ENCODE results near the gene CNMD.

CNMD gene

DNA sequence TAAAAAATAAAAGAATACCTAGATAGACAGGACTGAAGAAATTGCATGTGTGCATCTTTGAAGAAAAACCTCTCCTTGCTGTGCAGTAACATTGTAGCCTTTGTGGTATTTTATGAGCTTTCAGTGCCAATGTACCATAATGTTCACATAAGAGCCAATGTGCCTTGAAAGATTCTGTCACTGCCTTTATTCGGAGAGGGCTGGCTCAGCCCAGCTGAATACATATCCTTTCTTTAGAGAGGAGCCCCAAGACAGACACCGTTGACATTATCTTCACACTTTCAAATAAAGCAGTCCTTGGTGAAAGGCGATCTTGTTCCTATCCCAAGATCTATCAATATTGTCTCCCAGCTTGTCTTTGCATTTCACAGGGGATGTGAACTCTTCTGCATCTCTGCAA, 18.5 kb upstream of the CNMD start:
- Histone ChIP-seq H4K91ac (ENCODE audit: low read length) (no peak overlapping the region), H3K79me1 (replicated peaks; ENCODE audit: low read length, poor library complexity, severe bottlenecking) (no peaks in the 10 kb centered on the region), H4K8ac (ENCODE audit: low read length) (no peak overlapping the region), H2AK5ac (ENCODE audit: low read length, severe bottlenecking) (no peak overlapping the region), H3K27ac (ENCODE audit: low read length, poor library complexity, severe bottlenecking) (no peak overlapping the region), H3K27me3 (ENCODE audit: control insufficient read depth in 1 of 2, insufficient read depth in 1 of 2, low read length in 2 of 2) (peaks cover 0 to 5% of the 10 kb centered on the region in 2 experiments), H2BK12ac (ENCODE audit: low read length in 2 of 2) (no peak overlapping the region), H3K4me2 (ENCODE audit: low read length, poor library complexity, severe bottlenecking) (no peak overlapping the region), H2AFZ (ENCODE audit: low read depth, low read length) (no peak overlapping the region), H3K4ac (ENCODE audit: low read depth in 1 of 2, low read length in 2 of 2) (no peak overlapping the region), H3K23ac (ENCODE audit: low read length in 2 of 2) (no peak overlapping the region), H3K14ac (ENCODE audit: low read length in 2 of 2) (no peak overlapping the region), H3K18ac (ENCODE audit: low read depth in 1 of 2, low read length in 2 of 2) (no peak overlapping the region), H3K36me3 (ENCODE audit: control insufficient read depth in 1 of 2, insufficient read depth in 2 of 2, low read depth in 1 of 2, low read length in 2 of 2) (no peaks in the 10 kb centered on the region), H3K9me3 (ENCODE audit: control insufficient read depth, low read length) (no peaks in the 10 kb centered on the region), H2BK15ac (ENCODE audit: low read depth, poor library complexity, severe bottlenecking) (no peak overlapping the region), H3K4me1 (ENCODE audit: control insufficient read depth, insufficient read depth, low read depth, low read length) (no peaks in the 10 kb centered on the region), H2BK120ac (ENCODE audit: low read depth, low read length) (no peak overlapping the region), H2BK5ac (ENCODE audit: low read depth, low read length, poor library complexity, severe bottlenecking) (no peak overlapping the region), H3K4me3 (ENCODE audit: insufficient read depth in 1 of 2, low read depth in 1 of 2, low read length in 2 of 2) (no peak overlapping the region), H3K9ac (ENCODE audit: low read length) (no peak overlapping the region)
- DNase-seq, result no peak
- WGBS, result 60% methylated on average over 3 of the region's 3 CpGs

DNA sequence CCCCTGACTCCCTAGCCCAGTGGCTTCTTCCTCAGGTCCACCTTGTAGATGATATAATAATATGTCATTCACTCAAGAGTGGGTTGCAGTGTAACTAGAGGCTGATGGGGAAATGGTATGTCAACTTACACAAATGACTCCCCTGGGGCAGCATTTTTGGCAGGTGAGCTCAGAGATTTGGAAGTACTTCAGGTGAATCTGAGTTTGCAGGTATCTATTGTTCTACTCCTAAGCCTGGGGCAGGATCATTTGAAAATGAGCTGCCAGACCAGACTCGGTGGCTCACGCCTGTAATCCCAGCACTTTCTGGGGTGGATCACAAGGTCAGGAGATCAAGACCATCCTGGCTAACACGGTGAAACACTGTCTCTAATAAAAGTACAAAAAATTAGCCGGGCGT, 11.6 kb upstream of the CNMD start:
- no peaks in the 10 kb centered on the region for H3K79me1 ChIP-seq (replicated peaks; ENCODE audit: low read length, poor library complexity, severe bottlenecking)
- H3K4me3 ChIP-seq (ENCODE audit: insufficient read depth in 1 of 2, low read depth in 1 of 2, low read length in 2 of 2), result no peak overlapping the region
- no peak overlapping the region for H3K18ac ChIP-seq (ENCODE audit: low read depth in 1 of 2, low read length in 2 of 2)

GRCh38 chr13:52750713-52751112, 11.1 kb upstream of the CNMD start:
- no peak overlapping the region for H2BK15ac ChIP-seq (ENCODE audit: low read depth, poor library complexity, severe bottlenecking)
- WGBS, result 100% methylated on average over 1 of the region's 1 CpG
- H3K4ac ChIP-seq (ENCODE audit: low read depth in 1 of 2, low read length in 2 of 2), result no peak overlapping the region

More for the DNA sequence above, 11.6 kb upstream of the CNMD start:
- Histone ChIP-seq H3K23ac (ENCODE audit: low read length in 2 of 2) (no peak overlapping the region), H2BK120ac (ENCODE audit: low read depth, low read length) (no peak overlapping the region), H2BK15ac (ENCODE audit: low read depth, poor library complexity, severe bottlenecking) (no peak overlapping the region), H2BK12ac (ENCODE audit: low read length in 2 of 2) (no peak overlapping the region), H3K9me3 (ENCODE audit: control insufficient read depth, low read length) (no peaks in the 10 kb centered on the region), H2AFZ (ENCODE audit: low read depth, low read length) (no peak overlapping the region), H4K91ac (ENCODE audit: low read length) (no peak overlapping the region), H3K4me2 (ENCODE audit: low read length, poor library complexity, severe bottlenecking) (no peak overlapping the region), H2AK5ac (ENCODE audit: low read length, severe bottlenecking) (no peak overlapping the region), H2BK5ac (ENCODE audit: low read depth, low read length, poor library complexity, severe bottlenecking) (no peak overlapping the region), H3K9ac (ENCODE audit: low read length) (no peak overlapping the region), H3K27me3 (ENCODE audit: control insufficient read depth in 1 of 2, insufficient read depth in 1 of 2, low read length in 2 of 2) (peaks cover 0 to 5% of the 10 kb centered on the region in 2 experiments), H3K36me3 (ENCODE audit: control insufficient read depth in 1 of 2, insufficient read depth in 2 of 2, low read depth in 1 of 2, low read length in 2 of 2) (no peaks in the 10 kb centered on the region), H3K14ac (ENCODE audit: low read length in 2 of 2) (no peak overlapping the region), H3K4ac (ENCODE audit: low read depth in 1 of 2, low read length in 2 of 2) (no peak overlapping the region), H4K8ac (ENCODE audit: low read length) (no peak overlapping the region), H3K4me1 (ENCODE audit: control insufficient read depth, insufficient read depth, low read depth, low read length) (no peaks in the 10 kb centered on the region), H3K27ac (ENCODE audit: low read length, poor library complexity, severe bottlenecking) (no peak overlapping the region)
- DNase-seq, result no peak
- 77% methylated on average over 5 of the region's 5 CpGs for WGBS

DNA sequence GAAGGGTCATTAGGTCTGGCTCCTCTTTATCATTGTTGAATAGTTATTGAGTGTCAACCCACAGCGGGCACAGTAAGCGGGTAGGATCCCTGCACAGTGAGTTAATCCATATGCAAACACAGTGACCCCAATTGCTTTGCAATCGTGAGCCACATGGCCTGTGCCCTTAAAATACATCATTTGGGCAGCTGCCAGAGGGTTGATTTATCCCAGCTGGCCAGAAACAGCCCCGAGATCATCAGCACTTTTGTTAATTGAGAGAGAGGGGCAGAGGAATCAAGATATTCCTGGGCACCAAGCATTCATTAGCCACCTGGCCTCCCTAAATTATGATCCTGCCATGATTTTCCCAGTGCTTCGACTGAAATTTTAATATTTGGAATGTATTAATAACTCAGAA, 9.8 kb upstream of the CNMD start:
- H3K4me2 ChIP-seq (ENCODE audit: low read length, poor library complexity, severe bottlenecking), result no peak overlapping the region
- H3K79me1 ChIP-seq (replicated peaks; ENCODE audit: low read length, poor library complexity, severe bottlenecking), result no peaks in the 10 kb centered on the region
- 64% methylated on average over 5 of the region's 5 CpGs for WGBS

More at GRCh38 chr13:52750713-52751112, 11.1 kb upstream of the CNMD start:
- no peak overlapping the region for H2AFZ ChIP-seq (ENCODE audit: low read depth, low read length)
- H2AK5ac ChIP-seq (ENCODE audit: low read length, severe bottlenecking), result no peak overlapping the region
- no peaks in the 10 kb centered on the region for H3K9me3 ChIP-seq (ENCODE audit: control insufficient read depth, low read length)
- no peak overlapping the region for H2BK120ac ChIP-seq (ENCODE audit: low read depth, low read length)
- no peak overlapping the region for H2BK5ac ChIP-seq (ENCODE audit: low read depth, low read length, poor library complexity, severe bottlenecking)
- H3K79me1 ChIP-seq (replicated peaks; ENCODE audit: low read length, poor library complexity, severe bottlenecking), result no peaks in the 10 kb centered on the region
- no peak overlapping the region for H2BK12ac ChIP-seq (ENCODE audit: low read length in 2 of 2)
- H3K23ac ChIP-seq (ENCODE audit: low read length in 2 of 2), result no peak overlapping the region
- no peak overlapping the region for H3K27ac ChIP-seq (ENCODE audit: low read length, poor library complexity, severe bottlenecking)
- no peak overlapping the region for H3K14ac ChIP-seq (ENCODE audit: low read length in 2 of 2)
- H3K4me3 ChIP-seq (ENCODE audit: insufficient read depth in 1 of 2, low read depth in 1 of 2, low read length in 2 of 2), result no peak overlapping the region
- no peak overlapping the region for H3K4me2 ChIP-seq (ENCODE audit: low read length, poor library complexity, severe bottlenecking)
- no peak overlapping the region for H4K91ac ChIP-seq (ENCODE audit: low read length)
- H3K27me3 ChIP-seq (ENCODE audit: control insufficient read depth in 1 of 2, insufficient read depth in 1 of 2, low read length in 2 of 2), result peaks cover 0 to 5% of the 10 kb centered on the region in 2 experiments
- no peaks in the 10 kb centered on the region for H3K4me1 ChIP-seq (ENCODE audit: control insufficient read depth, insufficient read depth, low read depth, low read length)
- H3K18ac ChIP-seq (ENCODE audit: low read depth in 1 of 2, low read length in 2 of 2), result no peak overlapping the region
- no peak overlapping the region for H3K9ac ChIP-seq (ENCODE audit: low read length)
- H4K8ac ChIP-seq (ENCODE audit: low read length), result no peak overlapping the region
- no peak for DNase-seq
- no peaks in the 10 kb centered on the region for H3K36me3 ChIP-seq (ENCODE audit: control insufficient read depth in 1 of 2, insufficient read depth in 2 of 2, low read depth in 1 of 2, low read length in 2 of 2)

More for the DNA sequence above, 9.8 kb upstream of the CNMD start:
- Histone ChIP-seq H3K27ac (ENCODE audit: low read length, poor library complexity, severe bottlenecking) (no peak overlapping the region), H4K91ac (ENCODE audit: low read length) (no peak overlapping the region), H3K27me3 (ENCODE audit: control insufficient read depth in 1 of 2, insufficient read depth in 1 of 2, low read length in 2 of 2) (peaks cover 0 to 11% of the 10 kb centered on the region in 2 experiments), H3K4me3 (ENCODE audit: insufficient read depth in 1 of 2, low read depth in 1 of 2, low read length in 2 of 2) (no peak overlapping the region), H2BK5ac (ENCODE audit: low read depth, low read length, poor library complexity, severe bottlenecking) (no peak overlapping the region), H3K4me1 (ENCODE audit: control insufficient read depth, insufficient read depth, low read depth, low read length) (no peaks in the 10 kb centered on the region), H3K9me3 (ENCODE audit: control insufficient read depth, low read length) (no peaks in the 10 kb centered on the region), H3K18ac (ENCODE audit: low read depth in 1 of 2, low read length in 2 of 2) (no peak overlapping the region), H2AFZ (ENCODE audit: low read depth, low read length) (no peak overlapping the region), H2AK5ac (ENCODE audit: low read length, severe bottlenecking) (no peak overlapping the region), H3K23ac (ENCODE audit: low read length in 2 of 2) (no peak overlapping the region), H2BK12ac (ENCODE audit: low read length in 2 of 2) (no peak overlapping the region), H3K9ac (ENCODE audit: low read length) (no peak overlapping the region), H3K14ac (ENCODE audit: low read length in 2 of 2) (no peak overlapping the region), H2BK15ac (ENCODE audit: low read depth, poor library complexity, severe bottlenecking) (no peak overlapping the region), H3K4ac (ENCODE audit: low read depth in 1 of 2, low read length in 2 of 2) (no peak overlapping the region), H2BK120ac (ENCODE audit: low read depth, low read length) (no peak overlapping the region), H4K8ac (ENCODE audit: low read length) (no peak overlapping the region), H3K36me3 (ENCODE audit: control insufficient read depth in 1 of 2, insufficient read depth in 2 of 2, low read depth in 1 of 2, low read length in 2 of 2) (no peaks in the 10 kb centered on the region)
- DNase-seq, result no peak
